Measurements from ENCODE around the gene C11orf24. TPM values are rescaled to one million over a fixed set of nuclear protein-coding genes. Genes with fewer than 3 reads are reported as not detected.

Gene C11orf24
- total and polyA plus RNA-seq, 2 experiments from 2014 or later: 89.4 to 105 TPM

- Histone ChIP-seq H2AFZ (no peak overlapping the region), H4K20me1 (ENCODE audit: insufficient read depth) (no peaks in the 10 kb centered on the region), H3K4me2 (ENCODE audit: unreplicated experiment) (no peak overlapping the region), H3K9me3 (ENCODE audit: low read depth) (no peaks in the 10 kb centered on the region), H3K9ac (no peak overlapping the region), H3F3A (ENCODE audit: insufficient read depth) (peaks cover 8% of the 10 kb centered on the region; the same call in 1 of the 2 replicates), H3K4me3 (no peak overlapping the region), H3K9me2 (ENCODE audit: insufficient read depth) (no peaks in the 10 kb centered on the region), H3K36me3 (ENCODE audit: low read depth) (0 out of 2 replicates have a peak, but pooled peaks cover 10% of the 10 kb centered on the region), H3K27me3 (replicated peaks; ENCODE audit: insufficient read depth) (no peaks in the 10 kb centered on the region), H3K27ac (no peak overlapping the region), H3K79me2 (ENCODE audit: insufficient read depth) (no peaks in the 10 kb centered on the region), H3K4me1 (ENCODE audit: insufficient read depth) (no peaks in the 10 kb centered on the region)
- no peak for DNase-seq
- 69 to 72% methylated on average over 15 of the region's 15 CpGs for WGBS, 2 experiments (ENCODE audit: low coverage in 1 of 2, low lambda C conversion rate in 2 of 2, missing lambda C conversion rate in 2 of 2)
- in situ Hi-C loops (cut with MboI): no loop called here
- TF ChIP-seq EZH2 (IDR thresholded peaks at IDR 0.05; ENCODE audit: insufficient read depth, poor library complexity, severe bottlenecking): no peak
- TF ChIP-seq EZH2phosphoT487 (IDR thresholded peaks at IDR 0.05; ENCODE audit: insufficient read depth, low read depth): no peak
Measured at GRCh38 chr11:68259122-68259959, 12.4 kb downstream of the C11orf24 start.

GRCh38 chr11:68258363-68258765, 13.4 kb downstream of the C11orf24 start:
- no peaks in the 10 kb centered on the region for H3K27me3 ChIP-seq (replicated peaks; ENCODE audit: insufficient read depth)
- H3F3A ChIP-seq (ENCODE audit: insufficient read depth): peaks cover 8% of the 10 kb centered on the region; the same call in 1 of the 2 replicates
- H3K9me2 ChIP-seq (ENCODE audit: insufficient read depth): no peaks in the 10 kb centered on the region
- 71% methylated on average over 13 of the region's 13 CpGs for WGBS, 2 experiments (ENCODE audit: low coverage in 1 of 2, low lambda C conversion rate in 2 of 2, missing lambda C conversion rate in 2 of 2)
- no peaks in the 10 kb centered on the region for H4K20me1 ChIP-seq (ENCODE audit: insufficient read depth)
- no peaks in the 10 kb centered on the region for H3K9me3 ChIP-seq (ENCODE audit: low read depth)
- H3K4me1 ChIP-seq (ENCODE audit: insufficient read depth): no peaks in the 10 kb centered on the region
- no peak for DNase-seq
- no peak overlapping the region for H3K4me2 ChIP-seq (ENCODE audit: unreplicated experiment)
- H2AFZ ChIP-seq: no peak overlapping the region
- in situ Hi-C loops (cut with MboI): no loop called here
- H3K36me3 ChIP-seq (ENCODE audit: low read depth): 0 out of 2 replicates have a peak, but pooled peaks cover 10% of the 10 kb centered on the region
- H3K4me3 ChIP-seq: no peak overlapping the region
- no peak overlapping the region for H3K9ac ChIP-seq
- no peak overlapping the region for H3K27ac ChIP-seq
- TF ChIP-seq EZH2 (IDR thresholded peaks at IDR 0.05; ENCODE audit: insufficient read depth, poor library complexity, severe bottlenecking) (no peak), EZH2phosphoT487 (IDR thresholded peaks at IDR 0.05; ENCODE audit: insufficient read depth, low read depth) (no peak)
- no peaks in the 10 kb centered on the region for H3K79me2 ChIP-seq (ENCODE audit: insufficient read depth)

- H3K4me1 ChIP-seq (ENCODE audit: insufficient read depth): no peaks in the 10 kb centered on the region
- no peaks in the 10 kb centered on the region for H3K9me3 ChIP-seq (ENCODE audit: low read depth)
- in situ Hi-C loops (cut with MboI): no loop called here
- H3K4me2 ChIP-seq (ENCODE audit: unreplicated experiment): peak overlapping the region; percentile 74
- TF ChIP-seq EZH2phosphoT487 (IDR thresholded peaks at IDR 0.05; ENCODE audit: insufficient read depth, low read depth) (no peak), EZH2 (IDR thresholded peaks at IDR 0.05; ENCODE audit: insufficient read depth, poor library complexity, severe bottlenecking) (no peak)
- no peaks in the 10 kb centered on the region for H4K20me1 ChIP-seq (ENCODE audit: insufficient read depth)
- peak overlapping the region; percentile 50; the same call in 1 of the 2 replicates for H3K4me3 ChIP-seq
- H3K36me3 ChIP-seq (ENCODE audit: low read depth): 0 out of 2 replicates have a peak, but pooled peaks cover 10% of the 10 kb centered on the region
- 29% methylated on average over 22 of the region's 22 CpGs for whole genome bisulfite sequencing, 2 experiments (ENCODE audit: low coverage in 1 of 2, low lambda C conversion rate in 2 of 2, missing lambda C conversion rate in 2 of 2)
- peak overlapping the region; percentile 20; the same call in 1 of the 2 replicates for H3K9ac ChIP-seq
- peak overlapping the region; percentile 91 for H2AFZ ChIP-seq
- no peak overlapping the region for H3K27ac ChIP-seq
- H3K9me2 ChIP-seq (ENCODE audit: insufficient read depth): no peaks in the 10 kb centered on the region
- no peaks in the 10 kb centered on the region for H3K27me3 ChIP-seq (replicated peaks; ENCODE audit: insufficient read depth)
- DNase-seq: peak; percentile 95
- H3F3A ChIP-seq (ENCODE audit: insufficient read depth): peaks cover 8% of the 10 kb centered on the region; the same call in 1 of the 2 replicates
- no peaks in the 10 kb centered on the region for H3K79me2 ChIP-seq (ENCODE audit: insufficient read depth)
Measured at GRCh38 chr11:68257477-68258362, 14.1 kb downstream of the C11orf24 start.

DNA sequence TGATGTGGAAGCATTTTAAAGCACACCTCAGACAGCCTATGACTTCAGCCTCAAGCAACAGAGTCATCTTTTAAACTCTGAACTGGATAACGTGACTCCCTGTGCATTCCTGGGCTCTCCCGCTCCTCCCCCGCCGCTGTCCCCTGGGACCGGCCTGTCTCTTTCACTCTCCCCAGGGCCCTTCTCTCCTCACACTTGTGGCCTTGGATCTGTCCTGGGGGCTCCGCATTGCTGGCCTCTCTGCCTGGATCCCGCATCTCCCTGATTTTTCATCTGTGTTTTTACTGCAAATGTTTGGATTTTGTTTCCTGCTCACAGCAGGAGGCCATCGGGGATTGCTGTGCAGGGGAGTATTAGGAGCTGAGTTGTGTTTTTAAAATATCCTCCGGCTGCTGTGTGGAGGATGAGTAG, 15.4 kb downstream of the C11orf24 start:
- H3K9me3 ChIP-seq (ENCODE audit: low read depth): no peaks in the 10 kb centered on the region
- peaks cover 8% of the 10 kb centered on the region; the same call in 1 of the 2 replicates for H3F3A ChIP-seq (ENCODE audit: insufficient read depth)
- H2AFZ ChIP-seq: peak overlapping the region; percentile 48; the same call in 1 of the 2 replicates
- in situ Hi-C loops (cut with MboI): no loop called here
- H4K20me1 ChIP-seq (ENCODE audit: insufficient read depth): no peaks in the 10 kb centered on the region
- H3K9me2 ChIP-seq (ENCODE audit: insufficient read depth): no peaks in the 10 kb centered on the region
- no peaks in the 10 kb centered on the region for H3K27me3 ChIP-seq (replicated peaks; ENCODE audit: insufficient read depth)
- H3K4me1 ChIP-seq (ENCODE audit: insufficient read depth): no peaks in the 10 kb centered on the region
- H3K36me3 ChIP-seq (ENCODE audit: low read depth): 0 out of 2 replicates have a peak, but pooled peaks cover 4% of the 10 kb centered on the region
- 62 to 74% methylated on average over 8 to 9 of the region's 9 CpGs for WGBS, 2 experiments (ENCODE audit: low coverage in 1 of 2, low lambda C conversion rate in 2 of 2, missing lambda C conversion rate in 2 of 2)
- peak; percentile 29 for DNase-seq
- no peaks in the 10 kb centered on the region for H3K79me2 ChIP-seq (ENCODE audit: insufficient read depth)
- H3K27ac ChIP-seq: no peak overlapping the region
- no peak overlapping the region for H3K4me3 ChIP-seq
- TF ChIP-seq EZH2 (IDR thresholded peaks at IDR 0.05; ENCODE audit: insufficient read depth, poor library complexity, severe bottlenecking) (no peak), EZH2phosphoT487 (IDR thresholded peaks at IDR 0.05; ENCODE audit: insufficient read depth, low read depth) (no peak)
- H3K4me2 ChIP-seq (ENCODE audit: unreplicated experiment): no peak overlapping the region
- H3K9ac ChIP-seq: no peak overlapping the region
